ENCODE measurements around the gene DIP2C. TPM values are rescaled to one million over a fixed set of nuclear protein-coding genes. Genes with fewer than 3 reads are reported as not detected.
"Not testable (repeated sequence)": the region's sequence is repeated elsewhere in the genome, so short reads cannot be mapped to it uniquely, and the experiment has no call there.

Gene DIP2C
- total RNA-seq, 2 donors from 2014 or later, result 21.6 to 30.5 TPM

GRCh38 chr10:521261-522250 lies 167.9 kb downstream of the DIP2C start:
- intact Hi-C loops (cut with DNase I), result no loop called here
- ATAC-seq (peak; percentile 36 to 48), DNase-seq (no peak)

GRCh38 chr10:520402-520787 lies 169.1 kb downstream of the DIP2C start:
- intact Hi-C loops (cut with DNase I), result no loop called here
- ATAC-seq, result peak in 1 of 2 donors; percentile 54
- no peak for DNase-seq

GRCh38 chr10:519716-520401 lies 169.6 kb downstream of the DIP2C start:
- intact Hi-C loops (cut with DNase I), result loop anchor here (5.0 to 10.0 kb wide), 3 partner anchors 105 to 267 kb away; partner anchors contain the start of gene DIP2C (in 1 of the 2)

GRCh38 chr10:519055-519715 lies 170.3 kb downstream of the DIP2C start:
- ATAC-seq, result no peak
- intact Hi-C loops (cut with DNase I), result loop anchor here (5.0 to 10.0 kb wide), 3 partner anchors 106 to 268 kb away; partner anchors contain the start of gene DIP2C (in 1 of the 2)
- DNase-seq, result no peak

More at GRCh38 chr10:519716-520401, 169.6 kb downstream of the DIP2C start:
- no peak for ATAC-seq
- no peak for DNase-seq

- intact Hi-C loops (cut with DNase I), result loop anchor here (5.0 to 10.0 kb wide), 3 partner anchors 107 to 269 kb away; partner anchors contain the start of gene DIP2C (in 1 of the 2)
- no peak for ATAC-seq
- DNase-seq, result no peak
Measured at GRCh38 chr10:517872-518475, 171.5 kb downstream of the DIP2C start.

GRCh38 chr10:517241-517830 lies 172.1 kb downstream of the DIP2C start:
- ATAC-seq, result no peak
- DNase-seq, result no peak
- intact Hi-C loops (cut with DNase I), result loop anchor here (5.0 to 10.0 kb wide), 3 partner anchors 107 to 270 kb away; partner anchors contain the start of gene DIP2C (in 1 of the 2)

- no peak for ATAC-seq
- DNase-seq, result no peak
- intact Hi-C loops (cut with DNase I), result loop anchor here (5.0 to 10.0 kb wide), 3 partner anchors 108 to 271 kb away; partner anchors contain the start of gene DIP2C (in 1 of the 2)
Measured at GRCh38 chr10:516764-517163, 172.7 kb downstream of the DIP2C start.

GRCh38 chr10:515674-516073 lies 173.8 kb downstream of the DIP2C start:
- intact Hi-C loops (cut with DNase I), result loop anchor here (5.0 to 10.0 kb wide), 3 partner anchors 109 to 272 kb away; partner anchors contain the start of gene DIP2C (in 1 of the 2)
- ATAC-seq, result no peak
- DNase-seq, result no peak

GRCh38 chr10:514137-514671 lies 175.3 kb downstream of the DIP2C start:
- no peak for DNase-seq
- intact Hi-C loops (cut with DNase I), result loop anchor here (5.0 to 10.0 kb wide), 4 partner anchors 111 to 283 kb away; partner anchors contain the start of gene DIP2C (in 1 of the 2)
- ATAC-seq, result no peak

GRCh38 chr10:513393-513792 lies 176.1 kb downstream of the DIP2C start:
- ATAC-seq (no peak), DNase-seq (no peak)
- intact Hi-C loops (cut with DNase I), result loop anchor here (5.0 to 10.0 kb wide), 4 partner anchors 111 to 284 kb away; partner anchors contain the start of gene DIP2C (in 1 of the 2)

- not testable (repeated sequence) for DNase-seq, ATAC-seq
- intact Hi-C loops (cut with DNase I), result loop anchor here (5.0 to 10.0 kb wide), 4 partner anchors 112 to 285 kb away; partner anchors contain the start of gene DIP2C (in 1 of the 2)
Measured at GRCh38 chr10:512661-513060, 176.8 kb downstream of the DIP2C start.

GRCh38 chr10:511849-512191 lies 177.6 kb downstream of the DIP2C start:
- intact Hi-C loops (cut with DNase I), result loop anchor here (5.0 to 10.0 kb wide), 4 partner anchors 113 to 285 kb away; partner anchors contain the start of gene DIP2C (in 1 of the 2)
- DNase-seq, result no peak
- no peak for ATAC-seq

GRCh38 chr10:511101-511848 lies 178.2 kb downstream of the DIP2C start:
- intact Hi-C loops (cut with DNase I), result loop anchor here (5.0 to 10.0 kb wide), 4 partner anchors 114 to 286 kb away; partner anchors contain the start of gene DIP2C (in 1 of the 2)
- peak; percentile 94 to 95 for ATAC-seq
- DNase-seq, result peak; percentile 95

GRCh38 chr10:510415-510881 lies 179.0 kb downstream of the DIP2C start:
- DNase-seq (peak; percentile 45), ATAC-seq (peak; percentile 29 to 75)
- intact Hi-C loops (cut with DNase I), result loop anchor here (5.0 to 10.0 kb wide), 4 partner anchors 114 to 287 kb away; partner anchors contain the start of gene DIP2C (in 1 of the 2)

GRCh38 chr10:509361-510102 lies 179.9 kb downstream of the DIP2C start:
- DNase-seq (no peak), ATAC-seq (no peak)
- intact Hi-C loops (cut with DNase I), result loop anchor here (5.0 to 10.0 kb wide), 4 partner anchors 115 to 288 kb away; partner anchors contain the start of gene DIP2C (in 1 of the 2)

GRCh38 chr10:508726-509125 lies 180.7 kb downstream of the DIP2C start:
- ATAC-seq (no peak), DNase-seq (no peak)
- intact Hi-C loops (cut with DNase I), result no loop called here
